Caco-2 (cell line): ENCODE data around the gene NOX5. TPM values are rescaled to one million over a fixed set of nuclear protein-coding genes. Genes with fewer than 3 reads are reported as not detected.

Experiments
- BruUV-seq: library from RNA; stranded (reverse); fragments of 400-500 nt; replicated peaks from 2 replicates; lab custom pipeline; 2021; lab: Mats Ljungman, UMichigan
- CTCF ChIA-PET: fragments of 300-600 bp; sonication (Branson Sonifier 250); formaldehyde crosslinking; loops from one replicate; lab custom pipeline; 2022; ENCODE audit warnings: antibody characterized with exemption; lab: Charles Lee
- POLR2A ChIA-PET: fragments of 300-600 bp; sonication (Branson Sonifier 250); formaldehyde crosslinking; loops from one replicate; lab custom pipeline; 2022; ENCODE audit warnings: antibody characterized with exemption; lab: Charles Lee
- DNase-seq, 2 experiments: peaks; one replicate each; pipeline versions ENCODE4 v3.0.0 to v3.0.0-alpha.2; 2020 to 2022
- H3K27me3 ChIP-seq: replicated peaks from 2 replicates; pipeline ENCODE4 v1.6.0; 2011; ENCODE audit warnings: low read length; ENCODE audit not compliant: control insufficient read depth, insufficient read depth
- H3K36me3 ChIP-seq: 2 replicates; pipeline ENCODE4 v1.5.1; 2011; ENCODE audit warnings: low read length; ENCODE audit not compliant: control insufficient read depth, insufficient read depth
- H3K4me1 ChIP-seq: fragments of 250-450 bp; sonication (Bioruptor Pico); 2 replicates; pipeline ENCODE4 v1.5.1; 2020; ENCODE audit warnings: mild to moderate bottlenecking
- H3K4me3 ChIP-seq: 2 replicates; pipeline ENCODE4 v1.5.1; 2011; ENCODE audit warnings: low read depth, mild to moderate bottlenecking, control low read depth, low read length
- H3K9me3 ChIP-seq: fragments of 250-450 bp; sonication (Bioruptor Pico); 2 replicates; pipeline ENCODE4 v1.5.1; 2020; ENCODE audit warnings: mild to moderate bottlenecking, moderate library complexity
- H3K27ac Mint-ChIP-seq: one replicate; pipeline ENCODE4 v1.8.0; 2022; ENCODE audit warnings: mixed read lengths; ENCODE audit not compliant: unreplicated experiment
- H3K27me3 Mint-ChIP-seq: one replicate; pipeline ENCODE4 v1.8.0; 2022; ENCODE audit warnings: mixed read lengths; ENCODE audit not compliant: insufficient read depth, unreplicated experiment
- H3K36me3 Mint-ChIP-seq: one replicate; pipeline ENCODE4 v1.8.0; 2022; ENCODE audit warnings: mild to moderate bottlenecking, mixed read lengths; ENCODE audit not compliant: insufficient read depth, unreplicated experiment
- H3K4me1 Mint-ChIP-seq: one replicate; pipeline ENCODE4 v1.8.0; 2022; ENCODE audit warnings: low read depth, mixed read lengths; ENCODE audit not compliant: unreplicated experiment
- H3K4me3 Mint-ChIP-seq: one replicate; pipeline ENCODE4 v1.8.0; 2022; ENCODE audit warnings: mild to moderate bottlenecking, moderate library complexity, mixed read lengths; ENCODE audit not compliant: unreplicated experiment
- H3K9me3 Mint-ChIP-seq: one replicate; pipeline ENCODE4 v1.8.0; 2022; ENCODE audit warnings: mixed read lengths; ENCODE audit not compliant: unreplicated experiment
- CTCF ChIP-seq, 2 experiments: fragments of 200-600 bp in 1 of 2; IDR thresholded peaks; 1 replicate in 1 of 2; 2 replicates in 1 of 2; pipeline versions ENCODE4 v1.5.1 to v1.8.0; 2011 to 2022; ENCODE audit warnings: antibody characterized with exemption in 1 of 2, control low read depth in 1 of 2, inconsistent platforms in 1 of 2, low read depth in 1 of 2, low read length in 1 of 2, mild to moderate bottlenecking in 1 of 2, moderate library complexity in 1 of 2; ENCODE audit not compliant: insufficient read depth in 1 of 2, severe bottlenecking in 1 of 2, unreplicated experiment in 1 of 2
- intact Hi-C: fragments of 100-400 bp; cut with micrococcal nuclease; formaldehyde crosslinking; loops from one replicate; pipeline ENCODE4 v1.10.0; 2022; ENCODE audit not compliant: unreplicated experiment
- total RNA-seq: library from RNA; stranded (reverse); gene quantifications from 2 replicates; pipeline ENCODE4 v1.2.3, GENCODE V29; 2022

Gene NOX5
- total RNA-seq, 1 experiment from 2014 or later = 0.05 TPM

- Histone ChIP-seq H3K27me3 (no peaks in the 10 kb centered on the region; the same call in 1 of the 2 replicates), H3K36me3 (no peaks in the 10 kb centered on the region), H3K4me3 (no peak overlapping the region), H3K9me3 (no peaks in the 10 kb centered on the region), H3K4me1 (no peaks in the 10 kb centered on the region)
- POLR2A ChIA-PET = no interaction called here
- CTCF ChIA-PET = no interaction called here
- DNase-seq = no peak
- no peaks in the 10 kb centered on the region for H3K4me1 Mint-ChIP-seq
- intact Hi-C loops = no loop called here
- H3K27me3 Mint-ChIP-seq = peaks cover 21% of the 10 kb centered on the region
- BruUV-seq = no TSS peak
- no peaks in the 10 kb centered on the region for H3K9me3 Mint-ChIP-seq
- H3K36me3 Mint-ChIP-seq = no peaks in the 10 kb centered on the region
- no peak for TF ChIP-seq CTCF (IDR thresholded peaks at IDR 0.05; ENCODE audit: insufficient read depth in 1 of 2, low read depth in 1 of 2, low read length in 1 of 2, severe bottlenecking in 1 of 2, unreplicated experiment in 1 of 2)
- no peak overlapping the region for H3K27ac Mint-ChIP-seq
- H3K4me3 Mint-ChIP-seq = no peak overlapping the region
These were observed 89.7 kb downstream of the NOX5 start for GRCh38 chr15:69104050-69104750.

GRCh38 chr15:69105451-69105985 is 91.0 kb downstream of the NOX5 start:
- H3K9me3 ChIP-seq = no peaks in the 10 kb centered on the region
- no peak for TF ChIP-seq CTCF (IDR thresholded peaks at IDR 0.05; ENCODE audit: insufficient read depth in 1 of 2, low read depth in 1 of 2, low read length in 1 of 2, severe bottlenecking in 1 of 2, unreplicated experiment in 1 of 2)
- H3K4me3 Mint-ChIP-seq = no peak overlapping the region
- no TSS peak for BruUV-seq
- H3K4me1 Mint-ChIP-seq = no peaks in the 10 kb centered on the region
- no peak for DNase-seq
- peaks cover 21% of the 10 kb centered on the region for H3K27me3 Mint-ChIP-seq
- H3K4me3 ChIP-seq = no peak overlapping the region
- no peaks in the 10 kb centered on the region for H3K4me1 ChIP-seq
- H3K27ac Mint-ChIP-seq = no peak overlapping the region
- ChIA-PET POLR2A (no interaction called here), CTCF (no interaction called here)
- H3K36me3 ChIP-seq = no peaks in the 10 kb centered on the region
- no peaks in the 10 kb centered on the region; the same call in 1 of the 2 replicates for H3K27me3 ChIP-seq
- H3K9me3 Mint-ChIP-seq = no peaks in the 10 kb centered on the region
- intact Hi-C loops = no loop called here
- H3K36me3 Mint-ChIP-seq = no peaks in the 10 kb centered on the region

GRCh38 chr15:69107025-69107620 is 92.6 kb downstream of the NOX5 start:
- H3K9me3 Mint-ChIP-seq = no peaks in the 10 kb centered on the region
- no peak for DNase-seq
- H3K27me3 Mint-ChIP-seq = peaks cover 15% of the 10 kb centered on the region
- ChIA-PET CTCF (no interaction called here), POLR2A (no interaction called here)
- H3K4me3 Mint-ChIP-seq = no peak overlapping the region
- Histone ChIP-seq H3K9me3 (no peaks in the 10 kb centered on the region), H3K4me1 (no peaks in the 10 kb centered on the region), H3K27me3 (no peaks in the 10 kb centered on the region; the same call in 1 of the 2 replicates), H3K36me3 (no peaks in the 10 kb centered on the region), H3K4me3 (no peak overlapping the region)
- no peak overlapping the region for H3K27ac Mint-ChIP-seq
- intact Hi-C loops = no loop called here
- no TSS peak for BruUV-seq
- no peaks in the 10 kb centered on the region for H3K4me1 Mint-ChIP-seq
- TF ChIP-seq CTCF (IDR thresholded peaks at IDR 0.05; ENCODE audit: insufficient read depth in 1 of 2, low read depth in 1 of 2, low read length in 1 of 2, severe bottlenecking in 1 of 2, unreplicated experiment in 1 of 2) = no peak
- no peaks in the 10 kb centered on the region for H3K36me3 Mint-ChIP-seq

Other genes with a start within 250 kb of the NOX5 start
- gene ANP32A, start 193.8 kb upstream of the NOX5 start, total RNA-seq = 169 and 178 TPM in 2 replicates
- not detected in 2 replicates for gene SPESP1, start 84.2 kb upstream of the NOX5 start, total RNA-seq
- 9.1 and 10.2 TPM in 2 replicates for gene GLCE, start 145.9 kb downstream of the NOX5 start, total RNA-seq